CD14-positive monocyte (primary cell): ENCODE results near the gene ELOVL6. TPM values are rescaled to one million over a fixed set of nuclear protein-coding genes. Genes with fewer than 3 reads are reported as not detected.

ENCODE experiments used
- DNase-seq, 3 donors: peaks; one replicate each; pipeline ENCODE4 v3.0.0-alpha.2; 2011 to 2022
- H2AFZ ChIP-seq: 2 replicates; pipeline ENCODE4 v1.6.0; 2012; ENCODE audit warnings: mild to moderate bottlenecking, low read depth, low read length, inconsistent platforms; ENCODE audit not compliant: insufficient read depth, poor library complexity, severe bottlenecking
- H3K27ac ChIP-seq, 2 donors: 1 replicate in 1 of 2; 2 replicates in 1 of 2; pipeline ENCODE4 v1.5.1; 2012 to 2013; ENCODE audit warnings: low read length in 2 of 2, control low read depth in 1 of 2, inconsistent platforms in 1 of 2, low read depth in 1 of 2, mild to moderate bottlenecking in 1 of 2
- H3K27me3 ChIP-seq, 2 donors: one replicate each; pipeline versions ENCODE4 v1.6.0 to v1.6.1; 2011 to 2013; ENCODE audit warnings: low read length in 2 of 2; ENCODE audit not compliant: control insufficient read depth in 2 of 2, insufficient read depth in 2 of 2
- H3K36me3 ChIP-seq, 2 donors: replicated peaks in 1 of 2; 1 replicate in 1 of 2; 2 replicates in 1 of 2; pipeline versions ENCODE4 v1.5.1 to v1.6.1; 2012 to 2013; ENCODE audit warnings: low read length in 2 of 2, control low read depth in 1 of 2, inconsistent platforms in 1 of 2, mild to moderate bottlenecking in 1 of 2; ENCODE audit not compliant: insufficient read depth in 2 of 2, control insufficient read depth in 1 of 2
- H3K4me1 ChIP-seq, 2 donors: 1 replicate in 1 of 2; 2 replicates in 1 of 2; pipeline versions ENCODE4 v1.5.1 to v1.6.1; 2012 to 2013; ENCODE audit warnings: low read length in 2 of 2, control low read depth in 1 of 2, inconsistent platforms in 1 of 2, mild to moderate bottlenecking in 1 of 2, moderate library complexity in 1 of 2; ENCODE audit not compliant: insufficient read depth in 2 of 2, control insufficient read depth in 1 of 2
- H3K4me2 ChIP-seq: replicated peaks from 2 replicates; pipeline ENCODE3; 2012; ENCODE audit warnings: low read length, moderate library complexity, mild to moderate bottlenecking; ENCODE audit not compliant: poor library complexity, severe bottlenecking; ENCODE audit errors: extremely low read depth
- H3K4me3 ChIP-seq, 3 experiments: fragments of 200-600 bp in 1 of 3; sonication (generic) in 1 of 3; replicated peaks in 1 of 3; 1 replicate in 2 of 3; 2 replicates in 1 of 3; pipeline ENCODE4 v1.5.1; 2011 to 2013; ENCODE audit warnings: low read length in 3 of 3, mild to moderate bottlenecking in 3 of 3, control low read depth in 2 of 3, low read depth in 2 of 3, inconsistent platforms in 1 of 3, moderate library complexity in 1 of 3
- H3K79me2 ChIP-seq: 2 replicates; pipeline ENCODE4 v1.6.0; 2012; ENCODE audit warnings: mild to moderate bottlenecking, control low read depth, inconsistent platforms, low read length, moderate library complexity; ENCODE audit not compliant: insufficient read depth
- H3K9ac ChIP-seq: 2 replicates; pipeline ENCODE4 v1.6.0; 2017; ENCODE audit warnings: low read length, mild to moderate bottlenecking; ENCODE audit not compliant: insufficient read depth, poor library complexity, severe bottlenecking
- H3K9me3 ChIP-seq, 2 donors: replicated peaks in 1 of 2; 1 replicate in 1 of 2; 2 replicates in 1 of 2; pipeline versions ENCODE4 v1.5.1 to v1.6.1; 2012 to 2013; ENCODE audit warnings: low read length in 2 of 2, control low read depth in 1 of 2; ENCODE audit not compliant: control insufficient read depth in 1 of 2, insufficient read depth in 1 of 2
- H4K20me1 ChIP-seq: 2 replicates; pipeline ENCODE4 v1.6.0; 2012; ENCODE audit warnings: mild to moderate bottlenecking, low read length, control low read depth, moderate library complexity; ENCODE audit not compliant: insufficient read depth
- H3K27ac Mint-ChIP-seq, 7 donors: one replicate each; pipeline ENCODE4 v1.8.0; 2020; ENCODE audit warnings: mild to moderate bottlenecking in 7 of 7, mixed read lengths in 7 of 7, moderate library complexity in 6 of 7, inconsistent platforms in 2 of 7
- H3K27me3 Mint-ChIP-seq, 3 donors: one replicate each; pipeline ENCODE4 v1.8.0; 2021 to 2022; ENCODE audit warnings: low read depth in 3 of 3, mild to moderate bottlenecking in 3 of 3, mixed read lengths in 3 of 3, moderate library complexity in 3 of 3, inconsistent platforms in 1 of 3
- H3K36me3 Mint-ChIP-seq, 2 donors: one replicate each; pipeline ENCODE4 v1.8.0; 2020; ENCODE audit warnings: mixed read lengths in 2 of 2, inconsistent platforms in 1 of 2, mild to moderate bottlenecking in 1 of 2
- H3K4me1 Mint-ChIP-seq: one replicate; pipeline ENCODE4 v1.8.0; 2020; ENCODE audit warnings: mild to moderate bottlenecking, mixed read lengths
- H3K4me3 Mint-ChIP-seq, 2 donors: one replicate each; pipeline ENCODE4 v1.8.0; 2020; ENCODE audit warnings: mild to moderate bottlenecking in 2 of 2, mixed read lengths in 2 of 2, moderate library complexity in 1 of 2
- H3K9me3 Mint-ChIP-seq, 7 donors: one replicate each; pipeline ENCODE4 v1.8.0; 2020 to 2022; ENCODE audit warnings: mixed read lengths in 7 of 7, mild to moderate bottlenecking in 6 of 7, moderate library complexity in 6 of 7, inconsistent platforms in 2 of 7
- CTCF ChIP-seq: fragments of 200-600 bp; IDR thresholded peaks from one replicate; pipeline ENCODE4 v1.8.0; 2022; ENCODE audit warnings: antibody characterized with exemption, mild to moderate bottlenecking
- WGBS: methylation state at CpG from one replicate; pipeline ENCODE4 v1.1.5; 2013; ENCODE audit warnings: missing lambda C conversion rate; ENCODE audit not compliant: insufficient coverage; 5-methylcytosine and 5-hydroxymethylcytosine counted together
- intact Hi-C, 2 donors: fragments of 100-400 bp; cut with micrococcal nuclease; formaldehyde crosslinking; loops; one replicate each; pipeline versions ENCODE4 v1.15.0 to v1.15.1; 2023
- polyA plus RNA-seq, 3 donors: library from polyadenylated mRNA; depleted of rRNA in 1 of 3; unstranded in 2 of 3; stranded (reverse) in 1 of 3; fragments of 300-500 nt in 2 of 3; fragments of >200 nt in 1 of 3; fragmentation: Illumina TruSeq in 2 of 3; gene quantifications; 1 replicate in 2 of 3; 2 replicates in 1 of 3; pipeline ENCODE4 v1.2.3, GENCODE V29; 2012 to 2021

Gene ELOVL6
- polyA plus RNA-seq, 3 donors, result 0.11 to 0.19 TPM; not detected in 1

GRCh38 chr4:110231869-110232268, 33.5 kb upstream of the ELOVL6 start:
- no peaks in the 10 kb centered on the region for H3K79me2 ChIP-seq
- no peaks in the 10 kb centered on the region for H3K4me1 ChIP-seq
- H3K27ac Mint-ChIP-seq, result no peak overlapping the region
- WGBS, result 40% methylated on average over 1 of the region's 4 CpGs
- no peak overlapping the region for H3K4me2 ChIP-seq
- H3K9me3 ChIP-seq, result no peaks in the 10 kb centered on the region
- H3K27me3 ChIP-seq, result no peaks in the 10 kb centered on the region
- no peak overlapping the region for H3K9ac ChIP-seq
- H3K36me3 Mint-ChIP-seq, result no peaks in the 10 kb centered on the region
- no peak overlapping the region for H3K4me3 ChIP-seq
- H2AFZ ChIP-seq, result no peak overlapping the region
- TF ChIP-seq CTCF, result no peak
- peaks cover 1 to 8% (median 3%) of the 10 kb centered on the region in 3 donors for H3K27me3 Mint-ChIP-seq
- peak in 2 of 3 donors; percentile 1 to 4 for DNase-seq
- no peak overlapping the region for H3K27ac ChIP-seq
- no peaks in the 10 kb centered on the region for H3K36me3 ChIP-seq
- intact Hi-C loops, result no loop called here
- peaks cover 0 to 4% (median 0%) of the 10 kb centered on the region in 7 donors for H3K9me3 Mint-ChIP-seq
- H3K4me3 Mint-ChIP-seq, result no peak overlapping the region
- no peaks in the 10 kb centered on the region for H4K20me1 ChIP-seq
- H3K4me1 Mint-ChIP-seq, result no peaks in the 10 kb centered on the region

- H3K36me3 Mint-ChIP-seq, result no peaks in the 10 kb centered on the region
- TF ChIP-seq CTCF, result no peak
- no peak for DNase-seq
- no peak overlapping the region for H3K9ac ChIP-seq
- H3K9me3 ChIP-seq, result no peaks in the 10 kb centered on the region
- H3K4me1 ChIP-seq, result no peaks in the 10 kb centered on the region
- H3K27me3 Mint-ChIP-seq, result peaks cover 1 to 8% (median 3%) of the 10 kb centered on the region in 3 donors
- no peaks in the 10 kb centered on the region for H3K36me3 ChIP-seq
- no peak overlapping the region for H3K27ac ChIP-seq
- intact Hi-C loops, result no loop called here
- H3K4me2 ChIP-seq, result no peak overlapping the region
- H3K27me3 ChIP-seq, result no peaks in the 10 kb centered on the region
- H3K4me1 Mint-ChIP-seq, result no peaks in the 10 kb centered on the region
- no peak overlapping the region for H2AFZ ChIP-seq
- WGBS, result no CpG with 5 or more reads among the region's 2 CpGs
- no peak overlapping the region for H3K4me3 ChIP-seq
- H3K4me3 Mint-ChIP-seq, result no peak overlapping the region
- H3K9me3 Mint-ChIP-seq, result peaks cover 0 to 4% (median 0%) of the 10 kb centered on the region in 7 donors
- no peaks in the 10 kb centered on the region for H3K79me2 ChIP-seq
- H3K27ac Mint-ChIP-seq, result no peak overlapping the region
- H4K20me1 ChIP-seq, result no peaks in the 10 kb centered on the region
Observed at GRCh38 chr4:110229266-110229665, 30.9 kb upstream of the ELOVL6 start.
